ENCODE results near the gene ARHGEF7.

The ARHGEF7 gene

DNA sequence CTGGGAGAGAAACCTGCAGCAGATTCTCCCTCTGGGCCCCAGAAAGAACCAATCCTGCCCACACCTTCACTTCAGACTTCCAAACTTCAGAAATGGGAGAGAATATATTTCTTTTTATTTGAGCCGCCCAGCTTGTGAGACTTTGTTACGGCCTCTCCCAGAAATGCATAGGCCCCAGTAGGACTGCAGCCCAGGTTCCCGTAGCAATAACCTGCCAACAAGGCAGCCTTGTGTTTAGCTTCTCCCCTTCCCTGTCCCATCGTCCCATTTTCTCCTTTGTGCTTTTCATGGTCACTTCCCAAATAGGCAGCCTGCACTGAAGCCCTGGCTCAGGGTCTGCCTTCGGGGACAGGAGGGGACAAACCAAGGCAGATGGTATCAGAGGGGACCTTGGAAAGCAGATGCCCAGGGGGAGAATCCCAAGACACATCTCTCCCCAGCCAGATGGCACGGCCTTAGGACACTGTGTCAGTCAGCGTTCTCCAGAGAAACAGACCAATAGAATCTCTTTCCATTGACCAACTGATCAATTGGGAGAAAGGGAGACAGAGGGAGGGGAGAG is 3.7 kb upstream of the ARHGEF7 start:
- no peak for DNase-seq

DNA sequence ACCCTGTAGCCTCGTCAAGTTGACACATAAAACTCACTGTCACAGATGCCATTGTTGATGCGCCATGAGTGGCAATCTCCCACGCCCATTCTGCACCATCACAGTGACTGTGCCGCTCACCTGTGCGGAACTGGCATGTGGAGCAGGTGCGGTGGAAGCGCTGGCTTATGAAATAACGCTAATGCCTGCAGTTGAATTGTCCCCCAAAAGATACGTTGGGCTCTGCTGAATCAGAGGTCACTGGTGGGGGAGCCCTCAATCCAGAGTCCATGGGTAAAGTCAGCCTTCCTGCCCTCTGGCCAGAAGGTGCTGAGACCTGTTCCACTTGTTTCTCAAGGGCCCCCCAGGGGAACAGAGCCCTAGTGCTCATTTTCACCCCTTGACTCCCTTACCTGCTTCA is 2.9 kb upstream of the ARHGEF7 start:
- no peak for DNase-seq

DNA sequence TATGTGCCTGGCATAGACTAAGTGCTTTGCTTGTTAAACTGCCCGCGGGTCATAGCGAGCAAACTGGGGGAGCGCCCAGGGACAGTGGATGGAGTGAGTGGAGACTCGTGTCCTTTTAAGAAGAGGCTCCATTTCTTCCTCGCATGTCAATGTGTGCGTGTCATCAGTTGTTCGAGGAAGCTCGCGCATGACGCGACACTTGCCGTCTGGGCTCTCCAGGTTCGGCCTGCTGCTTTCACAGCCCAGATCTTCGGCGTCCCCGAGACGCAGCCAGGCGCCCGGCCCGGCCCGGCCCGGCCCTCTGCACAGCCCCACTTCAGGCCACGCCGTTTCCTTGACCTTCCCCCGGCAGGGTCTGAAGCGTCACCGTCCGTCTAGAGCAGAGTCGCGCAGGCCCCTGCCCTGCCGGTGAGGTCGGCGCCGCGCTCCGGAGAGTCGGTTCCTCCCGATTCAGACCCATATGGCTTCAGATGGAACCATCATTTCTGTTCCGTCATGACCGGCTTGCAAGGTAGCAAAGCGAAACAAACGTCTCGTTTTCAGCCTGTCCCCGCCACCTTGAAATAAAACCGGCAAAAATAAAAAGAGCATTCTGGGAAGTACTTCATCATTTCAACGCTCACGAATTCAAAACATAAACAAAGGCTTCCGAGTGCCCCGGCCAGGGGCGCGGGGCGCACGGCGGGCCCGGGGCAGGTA is 599 bp upstream of the ARHGEF7 start:
- DNase-seq, result peak; percentile 75

DNA sequence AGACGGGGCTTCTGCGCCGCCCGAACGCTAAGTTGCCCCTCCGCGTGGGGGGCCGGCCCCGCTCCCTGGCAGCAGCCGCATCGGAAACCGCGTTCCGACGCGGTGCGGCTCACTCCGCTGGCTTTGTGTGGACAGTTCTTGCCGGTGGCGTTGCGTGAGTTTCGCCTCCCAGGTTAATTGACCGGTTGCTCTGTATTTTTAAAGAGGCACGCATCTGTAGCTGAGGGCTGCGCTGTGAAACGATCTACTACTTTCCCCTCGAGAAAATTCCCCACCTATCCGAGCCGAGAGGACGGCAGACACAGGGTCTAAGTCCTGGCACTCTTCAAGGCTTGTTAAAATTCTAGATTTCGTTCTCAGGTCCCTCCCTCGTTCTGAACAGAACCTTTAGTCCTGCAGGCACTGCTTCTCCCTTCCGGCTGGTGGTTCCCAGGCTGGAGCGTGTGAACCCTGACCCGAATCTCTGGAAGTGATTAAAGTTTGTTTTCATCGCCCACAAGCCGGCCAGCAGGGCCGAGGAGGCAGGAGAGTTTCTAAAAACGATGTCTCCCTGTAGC is 933 bp downstream of the ARHGEF7 start:
- peak; percentile 30 for DNase-seq

DNA sequence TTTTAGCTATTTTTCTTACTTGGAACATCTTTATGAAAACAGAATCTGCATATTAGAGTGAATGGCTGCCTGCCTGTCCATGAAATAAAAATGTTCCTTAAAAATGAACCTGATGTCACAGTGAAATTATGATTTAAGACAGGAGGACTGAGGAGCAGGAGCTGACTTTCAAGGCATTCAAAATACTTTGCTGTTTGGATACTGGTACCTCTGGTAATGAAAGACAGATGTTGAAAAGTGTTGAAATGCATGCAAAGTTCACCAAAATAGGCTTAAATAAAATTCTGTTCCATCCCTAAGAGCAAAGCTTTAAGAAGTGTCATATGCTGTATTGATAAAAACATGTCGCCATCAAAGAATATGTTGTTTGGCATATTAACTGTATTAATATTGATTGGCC is 1.7 kb downstream of the ARHGEF7 start:
- no peak for DNase-seq

DNA sequence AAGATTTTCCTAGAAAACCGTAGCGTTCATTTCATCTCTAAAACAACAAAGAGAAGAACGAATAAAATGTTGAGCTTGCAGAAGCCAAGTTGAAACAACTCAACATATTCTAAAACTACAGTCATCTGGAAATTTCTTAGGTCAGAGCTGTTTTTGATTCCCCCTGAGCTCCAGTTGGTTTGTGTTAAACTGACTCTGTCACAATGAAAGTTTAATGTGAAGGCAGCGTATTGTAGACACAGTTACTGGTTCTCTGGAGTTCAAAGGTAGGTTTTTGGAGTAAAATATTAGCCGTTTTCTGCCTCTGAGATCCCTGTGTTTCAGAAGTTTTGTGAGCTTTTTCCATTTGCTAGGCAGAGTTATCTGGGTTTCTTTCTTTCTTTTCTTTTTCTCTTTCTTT is 2.2 kb downstream of the ARHGEF7 start:
- no peak for DNase-seq

DNA sequence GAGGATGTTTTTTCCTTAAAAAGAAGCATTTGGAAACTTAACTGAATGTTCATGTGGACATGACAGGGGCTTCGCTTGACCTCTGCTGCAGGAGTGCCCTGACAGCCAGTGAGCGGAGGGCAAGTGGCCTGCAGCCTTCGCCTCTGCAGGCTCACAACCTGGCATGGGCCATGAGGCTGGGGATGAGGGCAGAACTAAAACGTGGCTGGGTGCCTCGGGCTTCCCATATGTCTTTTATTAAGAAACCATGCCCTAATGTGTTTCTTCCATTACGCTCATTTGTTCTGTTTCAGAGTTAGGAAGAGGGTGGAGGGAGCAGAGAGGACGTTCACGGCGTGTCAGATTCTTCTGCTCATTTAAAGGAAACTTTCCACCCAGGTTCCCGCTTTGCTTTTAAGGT is 2.9 kb downstream of the ARHGEF7 start:
- no peak for DNase-seq

DNA sequence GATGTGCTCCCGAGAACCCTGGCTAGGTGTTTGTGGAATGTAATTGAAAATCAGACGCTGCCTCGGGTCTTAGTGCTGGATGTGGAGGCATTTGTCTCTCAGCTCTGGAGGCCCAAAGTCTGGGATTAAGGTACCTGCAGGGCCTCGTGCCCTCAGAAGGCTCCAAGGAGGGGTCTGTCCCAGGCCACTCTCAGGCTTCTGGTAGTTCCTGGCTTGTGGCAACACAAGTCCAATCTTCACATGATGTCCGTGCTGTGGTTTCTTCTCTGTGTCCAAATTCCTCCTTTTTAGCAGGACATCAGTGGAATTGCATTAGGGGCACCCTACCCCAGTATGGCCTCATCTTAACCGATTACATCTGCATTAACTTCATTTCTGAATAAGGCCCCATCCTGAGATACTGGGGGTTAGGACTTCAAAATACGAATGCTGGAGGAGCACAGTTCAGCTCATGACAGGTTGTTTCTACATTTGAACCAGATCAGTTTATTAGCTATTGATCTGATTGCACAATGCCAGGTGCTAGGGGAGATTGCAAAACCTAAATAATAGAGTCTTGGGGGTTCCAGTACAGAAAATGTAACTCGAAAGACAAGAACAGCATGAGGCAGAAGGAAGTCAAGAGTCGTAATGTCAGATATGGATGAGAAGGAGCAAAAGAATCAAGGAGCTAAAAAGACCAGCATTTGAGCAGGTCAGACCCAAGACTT is 3.9 kb downstream of the ARHGEF7 start:
- DNase-seq, result no peak

DNA sequence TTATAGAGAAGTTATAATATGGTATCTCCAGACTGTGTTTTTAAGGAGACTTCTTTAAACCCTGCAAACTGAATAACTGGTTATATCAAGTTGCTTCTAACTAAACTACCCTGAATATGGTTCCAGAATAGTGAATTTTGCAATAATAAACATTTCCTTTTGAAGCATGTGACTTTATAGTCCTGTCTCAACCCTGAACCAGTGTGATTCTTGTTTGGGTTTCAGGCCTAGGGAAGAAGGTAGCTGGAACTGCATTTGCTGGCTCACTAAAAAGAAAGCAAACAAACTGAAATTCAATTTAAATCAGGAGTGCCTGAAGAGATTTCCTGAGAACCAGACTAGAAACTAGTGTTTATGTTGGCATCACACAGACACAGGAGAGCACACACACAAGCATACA is 4.9 kb downstream of the ARHGEF7 start:
- no peak for DNase-seq

DNA sequence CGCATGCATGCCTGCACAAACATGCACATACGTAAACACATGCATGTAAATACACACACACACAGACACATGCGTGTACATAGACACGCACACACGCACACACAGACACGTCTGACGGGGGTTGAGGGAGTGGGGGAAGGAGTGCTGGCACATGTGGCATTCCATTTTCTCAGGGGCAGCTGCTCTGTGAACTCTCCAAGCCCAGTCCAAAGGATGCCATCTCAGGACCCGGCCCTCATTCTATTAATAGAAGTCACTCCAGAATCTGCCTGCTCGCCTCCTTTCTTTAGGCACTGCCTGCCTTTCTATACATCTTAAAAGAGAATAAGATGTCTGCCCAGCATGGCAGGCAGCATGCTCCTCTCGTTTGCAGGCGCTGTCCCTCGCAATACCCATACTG is 5.3 kb downstream of the ARHGEF7 start:
- no peak for DNase-seq

DNA sequence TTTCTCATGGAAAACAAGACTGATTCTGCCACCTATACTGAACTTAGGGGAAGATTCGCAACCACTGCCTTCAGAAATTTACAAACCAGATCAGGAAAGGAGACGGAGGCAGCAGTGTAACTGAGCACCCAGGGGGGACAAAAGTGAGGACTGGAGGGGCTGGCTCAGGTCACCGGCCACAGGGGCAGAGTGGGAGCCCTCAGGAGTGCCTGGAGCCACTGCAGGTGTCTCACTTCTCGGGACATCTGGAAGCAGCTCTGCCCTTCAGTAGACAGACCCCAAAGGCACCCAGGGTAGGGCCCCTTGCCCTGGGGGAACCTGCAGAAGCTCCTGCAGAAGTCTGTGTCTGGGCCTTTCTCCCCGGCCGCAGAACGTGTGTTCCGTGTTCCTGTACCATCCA is 5.8 kb downstream of the ARHGEF7 start:
- DNase-seq, result no peak

DNA sequence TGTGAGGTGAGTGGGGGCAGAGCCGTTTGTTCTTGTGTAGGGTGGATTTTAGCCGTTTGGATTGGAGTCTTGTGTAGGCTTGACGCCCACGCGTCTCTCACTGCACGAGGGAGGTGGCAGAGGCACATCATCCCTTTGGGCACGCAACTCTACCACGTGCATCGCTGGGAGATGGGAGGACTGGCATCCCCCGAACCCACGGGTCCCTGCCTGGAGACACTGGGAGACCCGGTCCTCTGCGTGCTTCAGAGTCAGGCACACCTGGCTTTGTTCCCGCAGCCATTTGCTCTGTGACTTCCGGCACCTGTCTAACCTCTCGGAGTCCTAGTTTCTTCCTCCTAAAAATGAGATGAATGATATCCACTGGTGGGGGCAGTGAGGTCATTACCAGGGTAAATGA is 6.4 kb downstream of the ARHGEF7 start:
- no peak for DNase-seq

DNA sequence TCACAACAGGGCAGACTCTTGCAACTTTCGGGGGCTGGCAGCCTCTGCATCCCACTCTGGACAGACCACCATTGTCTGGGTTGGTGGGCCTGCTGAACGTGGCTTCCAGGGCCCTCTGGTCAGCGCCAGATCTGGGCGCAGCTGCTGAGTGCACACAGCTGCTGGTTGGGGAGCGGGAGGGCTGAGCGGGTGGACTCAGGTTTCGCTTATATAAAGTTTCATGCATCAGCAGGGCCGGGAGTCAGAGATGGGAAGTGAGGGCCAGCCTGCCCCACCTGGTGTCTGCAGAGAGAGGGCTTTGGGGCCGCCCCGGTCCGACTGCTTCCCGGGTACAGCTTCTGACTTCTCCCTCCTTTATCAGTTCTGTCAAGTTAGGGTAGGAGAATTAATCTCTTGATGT is 6.9 kb downstream of the ARHGEF7 start:
- peak; percentile 51 for DNase-seq

DNA sequence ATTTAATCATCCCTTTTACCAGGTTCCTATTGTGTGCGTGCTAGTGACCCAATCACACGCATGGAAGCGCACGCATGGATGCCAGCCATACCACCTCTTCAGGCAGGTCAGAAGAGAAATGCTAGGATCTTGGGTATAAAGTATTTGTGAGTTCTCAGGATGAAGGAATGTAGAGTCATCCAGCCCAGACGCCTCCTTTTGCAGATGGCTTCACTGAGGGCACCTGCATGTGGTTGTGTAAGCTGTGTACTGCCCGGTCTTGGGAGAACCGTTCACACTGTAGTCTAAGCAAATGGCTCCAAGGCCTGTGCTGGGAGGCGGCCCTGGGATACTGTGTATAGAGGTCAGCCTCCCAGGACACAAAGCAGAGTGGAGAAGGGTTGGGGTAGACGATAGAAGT is 7.5 kb downstream of the ARHGEF7 start:
- DNase-seq, result no peak

DNA sequence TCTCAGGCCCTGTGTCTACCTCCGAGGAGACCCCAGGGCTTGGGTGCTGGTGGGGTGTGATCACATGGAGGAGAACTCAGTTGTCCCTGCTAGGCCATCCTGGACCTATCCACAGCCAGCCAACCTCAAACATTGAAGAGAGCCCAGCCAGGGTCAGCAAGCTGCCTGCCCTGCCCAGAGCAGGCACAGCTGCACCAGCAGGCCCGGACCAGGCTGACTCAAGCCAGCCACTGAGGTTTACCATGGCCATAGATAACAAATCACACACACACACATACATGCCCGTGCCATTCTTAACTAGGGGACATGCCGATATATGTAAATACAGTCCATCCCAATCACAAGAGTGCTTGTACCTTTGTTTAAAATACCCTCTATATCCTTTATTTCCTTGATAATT is 8.1 kb downstream of the ARHGEF7 start:
- no peak for DNase-seq

DNA sequence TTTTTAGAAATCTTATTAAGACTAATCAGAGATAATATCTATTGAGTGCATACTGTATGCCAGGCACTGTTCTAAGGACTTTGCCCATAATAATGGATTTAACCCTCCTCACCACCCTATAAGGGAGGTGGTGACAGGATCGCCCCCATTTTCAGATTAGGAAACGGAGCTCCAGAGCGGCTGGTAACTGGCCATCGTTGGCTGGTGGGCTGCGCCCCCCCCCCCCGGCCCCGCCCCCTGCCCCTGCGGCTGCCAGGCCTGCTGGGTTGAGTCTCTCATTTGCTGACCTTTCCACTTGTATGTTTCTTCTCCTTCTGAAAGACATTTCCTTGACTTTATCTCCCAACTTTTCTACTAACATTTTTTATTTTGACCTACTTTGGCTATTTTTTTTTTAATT is 8.5 kb downstream of the ARHGEF7 start:
- no peak for DNase-seq

DNA sequence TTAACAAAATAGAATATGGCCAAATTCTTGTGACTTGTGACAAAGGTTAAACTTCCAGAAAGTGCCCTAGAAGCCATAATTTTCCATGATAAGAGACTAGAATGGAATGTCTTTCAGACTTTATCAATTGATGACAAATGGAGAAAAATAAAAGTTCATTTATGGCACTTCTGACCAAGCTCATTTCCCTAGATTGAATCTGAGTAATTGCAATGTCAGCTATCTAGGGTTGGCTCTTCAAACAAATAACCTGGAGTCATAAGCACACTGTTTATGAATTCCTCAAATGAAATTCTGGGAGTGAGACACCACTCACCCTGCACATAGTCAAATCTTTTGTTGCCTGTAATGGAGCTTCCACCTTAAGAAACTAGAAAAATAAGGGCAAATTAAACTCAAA is 11.4 kb downstream of the ARHGEF7 start:
- no peak for DNase-seq

DNA sequence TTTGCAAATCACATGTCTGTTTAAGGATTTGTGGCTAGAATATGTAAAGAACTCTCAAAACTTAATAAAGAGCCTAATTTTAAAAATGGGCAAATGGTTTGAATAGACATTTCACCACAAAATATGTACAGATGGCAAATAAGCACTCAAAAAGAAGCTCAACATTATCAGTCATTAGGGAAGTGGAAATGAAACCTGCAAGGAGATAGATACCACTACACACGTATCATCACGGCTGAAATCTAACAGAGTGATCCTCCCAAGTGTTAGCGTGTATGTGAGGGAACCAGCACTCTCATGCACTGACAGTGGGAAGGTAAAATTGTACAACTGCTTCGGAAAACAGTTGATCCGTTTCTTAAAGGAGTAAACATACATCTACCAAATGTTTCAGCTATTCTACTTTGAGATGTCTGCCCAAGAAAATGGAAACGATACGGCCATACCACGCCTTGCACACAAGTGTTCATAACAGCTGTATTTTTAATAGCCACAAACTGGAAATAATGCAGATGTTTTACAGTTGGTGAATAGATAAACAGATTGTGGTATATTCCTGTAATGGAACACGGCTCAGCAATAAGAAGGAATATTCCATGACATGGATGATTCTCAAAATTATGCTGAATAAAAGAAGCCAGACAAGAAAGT is 14.5 kb downstream of the ARHGEF7 start:
- no peak for DNase-seq

DNA sequence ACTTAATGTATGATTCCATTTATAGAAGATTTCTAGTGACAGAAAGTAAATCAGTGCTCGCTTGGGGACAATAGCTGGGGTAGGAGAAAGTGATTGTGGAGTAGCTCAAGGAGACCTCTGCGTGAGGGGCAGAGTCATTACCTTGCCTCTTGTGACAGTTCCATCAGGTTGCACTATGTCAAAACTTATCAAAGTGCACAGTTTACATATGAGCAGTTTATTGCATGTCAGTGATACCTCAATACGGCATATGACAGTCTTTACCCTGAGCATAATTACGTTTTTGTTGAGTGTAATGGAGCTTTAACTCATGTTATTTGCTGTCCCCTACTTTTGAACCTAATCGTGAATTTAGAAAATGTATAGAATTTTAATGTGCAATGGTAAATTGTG is 15.0 kb downstream of the ARHGEF7 start:
- no peak for DNase-seq

DNA sequence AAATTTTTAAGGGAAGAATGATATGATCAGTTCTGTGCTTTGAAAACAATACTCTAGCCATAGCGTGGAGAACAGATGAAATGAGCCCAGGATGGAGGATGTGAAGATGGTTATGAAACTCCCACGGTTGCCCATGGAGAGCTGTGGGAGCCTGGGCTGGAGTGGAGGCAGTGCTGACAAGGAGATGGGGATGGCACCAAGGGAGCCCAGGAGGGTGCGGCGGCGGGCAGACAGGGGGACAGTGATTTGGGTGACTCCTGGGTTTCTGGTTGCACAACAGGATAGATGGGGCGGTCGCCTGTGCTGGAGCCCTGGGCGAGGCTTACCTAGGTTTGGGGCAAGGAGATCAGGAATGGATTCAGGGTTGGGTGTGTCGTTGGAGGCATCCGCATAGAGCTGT is 15.9 kb downstream of the ARHGEF7 start:
- no peak for DNase-seq

DNA sequence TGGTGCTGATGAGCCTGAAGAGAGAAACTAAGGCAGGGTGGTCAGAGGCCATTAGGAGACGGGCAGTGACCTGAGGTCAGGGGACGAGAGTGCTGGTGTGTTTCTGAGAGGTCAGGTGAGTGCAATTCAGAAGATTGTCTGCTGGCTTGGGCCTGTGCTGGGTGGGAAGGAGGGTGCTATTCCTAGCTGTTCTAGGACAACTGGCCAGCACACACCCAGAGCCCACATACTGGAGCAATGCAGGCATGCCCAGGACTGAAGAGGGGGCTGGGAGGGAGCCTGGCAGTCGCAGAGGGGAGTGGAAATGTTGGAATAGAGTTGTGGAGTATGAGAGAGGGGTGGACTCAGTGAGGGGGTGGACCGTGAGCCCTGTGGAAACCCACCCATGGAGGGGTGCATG is 16.5 kb downstream of the ARHGEF7 start:
- no peak for DNase-seq

DNA sequence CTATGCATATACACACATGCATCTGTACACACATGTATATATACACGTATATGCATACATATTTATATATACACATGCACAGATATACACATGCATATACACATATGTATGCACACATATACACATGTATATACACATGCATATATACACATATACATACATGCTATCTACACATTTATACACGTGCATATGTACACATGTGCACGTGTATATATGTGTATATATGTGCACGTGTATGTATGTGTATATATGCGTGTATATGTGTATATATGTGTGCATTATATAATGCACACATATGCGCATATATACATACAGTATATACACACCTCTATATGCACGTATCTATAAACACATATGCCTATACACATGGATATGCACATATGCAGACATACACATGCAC is 17.8 kb downstream of the ARHGEF7 start:
- no peak for DNase-seq

DNA sequence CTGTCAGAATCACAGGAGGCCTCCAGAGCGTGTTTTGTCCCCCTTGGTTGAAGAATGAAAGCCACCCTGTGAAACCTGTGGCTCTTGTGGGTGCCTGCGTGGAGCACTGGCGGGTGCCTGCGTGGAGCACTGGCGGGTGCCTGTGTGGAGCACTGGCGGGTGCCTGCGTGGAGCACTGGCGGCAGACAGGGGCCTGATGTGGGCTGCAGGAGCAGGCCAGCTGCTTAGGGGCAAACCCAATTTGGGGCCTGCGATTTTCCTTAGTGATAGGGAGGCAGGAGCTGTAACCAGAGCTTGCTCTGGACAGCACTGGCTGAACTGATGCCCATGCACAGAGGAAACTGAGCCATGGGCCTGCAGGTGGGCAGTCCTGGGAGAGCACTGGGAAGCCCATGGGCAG is 24.3 kb downstream of the ARHGEF7 start:
- no peak for DNase-seq
